Gastroesophageal sphincter (tissue), 4 donors: ENCODE results near the gene CHD9NB. TPM values are rescaled to one million over a fixed set of nuclear protein-coding genes. Genes with fewer than 3 reads are reported as not detected.

Source experiments
- ATAC-seq: fragments of 150-250 bp; one replicate; pipeline ENCODE4 v1.9.1; 2016; ENCODE audit warnings: mild to moderate bottlenecking, moderate library complexity
- H3K27ac ChIP-seq, 4 donors: fragments of 200-600 bp; sonication (generic) in 3 of 4; 1 replicate in 3 of 4; 2 replicates in 1 of 4; pipeline ENCODE4 v1.5.1; 2016 to 2019
- H3K27me3 ChIP-seq: fragments of 200-600 bp; sonication (generic); one replicate; pipeline ENCODE4 v1.5.1; 2019
- H3K36me3 ChIP-seq, 2 donors: fragments of 200-600 bp; sonication (generic); one replicate each; pipeline ENCODE4 v1.5.1; 2019; ENCODE audit warnings: control low read depth in 1 of 2
- H3K4me1 ChIP-seq, 3 donors: fragments of 200-600 bp; sonication (generic); 1 replicate in 2 of 3; 2 replicates in 1 of 3; pipeline ENCODE4 v1.5.1; 2016 to 2019; ENCODE audit warnings: control low read depth in 2 of 3
- H3K4me3 ChIP-seq, 2 donors: fragments of 200-600 bp; sonication (generic); one replicate each; pipeline ENCODE4 v1.5.1; 2019; ENCODE audit warnings: mild to moderate bottlenecking in 1 of 2, moderate library complexity in 1 of 2
- H3K9me3 ChIP-seq, 3 donors: fragments of 200-600 bp; sonication (generic); one replicate each; pipeline ENCODE4 v1.5.1; 2017 to 2019; ENCODE audit warnings: control low read depth in 2 of 3
- CTCF ChIP-seq, 4 experiments: fragments of 200-600 bp in 2 of 4; fragments of 450-650 bp in 2 of 4; sonication (generic) in 1 of 4; IDR thresholded peaks; one replicate each; pipeline ENCODE4 v1.5.1; 2017 to 2019; ENCODE audit warnings: antibody characterized with exemption in 4 of 4, mild to moderate bottlenecking in 2 of 4, moderate library complexity in 2 of 4
- EP300 ChIP-seq: sonication (generic); formaldehyde crosslinking; IDR thresholded peaks from one replicate; pipeline ENCODE4 v1.6.1; 2017; ENCODE audit warnings: antibody characterized with exemption, mild to moderate bottlenecking
- POLR2A ChIP-seq, 2 donors: fragments of 450-650 bp; IDR thresholded peaks; one replicate each; pipeline ENCODE4 v1.6.1; 2017; ENCODE audit warnings: antibody characterized with exemption in 2 of 2, mild to moderate bottlenecking in 2 of 2, moderate library complexity in 1 of 2
- POLR2AphosphoS5 ChIP-seq: sonication (generic); formaldehyde crosslinking; IDR thresholded peaks from one replicate; pipeline ENCODE4 v1.6.1; 2017; ENCODE audit warnings: antibody characterized with exemption
- WGBS, 2 donors: methylation state at CpG; one replicate each; pipeline ENCODE4 v1.1.5; 2018; ENCODE audit warnings: low coverage in 1 of 2; 5-methylcytosine and 5-hydroxymethylcytosine counted together
- total RNA-seq, 4 donors: library from RNA; depleted of rRNA; stranded (reverse); fragments of >200 nt; gene quantifications; one replicate each; pipeline ENCODE4 v1.1.0, GENCODE V29; 2016

The CHD9NB gene
- total RNA-seq, 4 donors from 2014 or later = 0.17 to 1.1 TPM; not detected in 2

- Histone ChIP-seq H3K36me3 (no peaks in the 10 kb centered on the region), H3K4me1 (peaks cover 0 to 89% (median 36%) of the 10 kb centered on the region in 3 donors), H3K27me3 (no peaks in the 10 kb centered on the region), H3K4me3 (no peak overlapping the region), H3K9me3 (no peaks in the 10 kb centered on the region), H3K27ac (peak overlapping the region in 1 of 4 donors; percentile 22)
- WGBS, 2 donors = 50 to 80% methylated on average over 1 of the region's 1 CpG
- no peak for TF ChIP-seq POLR2AphosphoS5
- no peak for ATAC-seq
Observed at GRCh38 chr16:53083119-53083518, 30.4 kb upstream of the CHD9NB start.

GRCh38 chr16:53082509-53082908 lies 29.8 kb upstream of the CHD9NB start:
- Histone ChIP-seq H3K4me1 (peaks cover 0 to 86% (median 36%) of the 10 kb centered on the region in 3 donors), H3K27me3 (no peaks in the 10 kb centered on the region), H3K36me3 (no peaks in the 10 kb centered on the region), H3K4me3 (no peak overlapping the region), H3K9me3 (no peaks in the 10 kb centered on the region), H3K27ac (peak overlapping the region in 2 of 4 donors; percentile 22 to 25)
- TF ChIP-seq EP300 (no peak), CTCF (IDR thresholded peaks at IDR 0.05) (no peak), POLR2AphosphoS5 (no peak), POLR2A (IDR thresholded peaks at IDR 0.05) (no peak)
- ATAC-seq = no peak
- WGBS, 2 donors = 85 to 87% methylated on average over 4 of the region's 4 CpGs

GRCh38 chr16:53081686-53082407 lies 29.1 kb upstream of the CHD9NB start:
- TF ChIP-seq EP300 (no peak), POLR2A (IDR thresholded peaks at IDR 0.05) (no peak), CTCF (IDR thresholded peaks at IDR 0.05) (no peak), POLR2AphosphoS5 (no peak)
- Histone ChIP-seq H3K4me1 (peaks cover 0 to 79% (median 33%) of the 10 kb centered on the region in 3 donors), H3K4me3 (no peak overlapping the region), H3K27me3 (no peaks in the 10 kb centered on the region), H3K9me3 (no peaks in the 10 kb centered on the region), H3K27ac (peak overlapping the region in 3 of 4 donors; percentile 63 to 75 (median 75)), H3K36me3 (no peaks in the 10 kb centered on the region)
- WGBS, 2 donors = 91 to 100% methylated on average over 2 to 3 of the region's 3 CpGs
- no peak for ATAC-seq

- TF ChIP-seq POLR2AphosphoS5 = no peak
- no peak for TF ChIP-seq EP300
- no peak for TF ChIP-seq POLR2A (IDR thresholded peaks at IDR 0.05)
- TF ChIP-seq CTCF (IDR thresholded peaks at IDR 0.05) = no peak
- peaks cover 0 to 72% (median 30%) of the 10 kb centered on the region in 3 donors for H3K4me1 ChIP-seq
- peak overlapping the region; percentile 41 to 75 (median 69) for H3K27ac ChIP-seq
- no peaks in the 10 kb centered on the region for H3K9me3 ChIP-seq
- H3K36me3 ChIP-seq = no peaks in the 10 kb centered on the region
- H3K4me3 ChIP-seq = no peak overlapping the region
- ATAC-seq = no peak
- H3K27me3 ChIP-seq = no peaks in the 10 kb centered on the region
Observed at GRCh38 chr16:53081032-53081424, 28.3 kb upstream of the CHD9NB start.

GRCh38 chr16:53080345-53081031 lies 27.8 kb upstream of the CHD9NB start:
- H3K36me3 ChIP-seq = no peaks in the 10 kb centered on the region
- H3K4me3 ChIP-seq = no peak overlapping the region
- H3K27me3 ChIP-seq = no peaks in the 10 kb centered on the region
- H3K9me3 ChIP-seq = no peaks in the 10 kb centered on the region
- peak overlapping the region; percentile 56 to 75 (median 69) for H3K27ac ChIP-seq
- TF ChIP-seq POLR2AphosphoS5 (peak; percentile 21), CTCF (IDR thresholded peaks at IDR 0.05) (no peak)
- H3K4me1 ChIP-seq = peaks cover 0 to 67% (median 29%) of the 10 kb centered on the region in 3 donors
- 16 to 37% methylated on average over 3 to 8 of the region's 8 CpGs for WGBS, 2 donors
- ATAC-seq = peak; percentile 76
